ENCODE data around the gene P3H1.

GRCh38 chr1:42732126-42732680 lies 34.6 kb downstream of the P3H1 start:
- TF ChIP-seq CTCF (conservative IDR thresholded peaks at IDR 0.05; ENCODE audit: low read depth, low read length), result no peak
- no peak for TF ChIP-seq EZH2 (IDR thresholded peaks at IDR 0.05; ENCODE audit: borderline replicate concordance, low read depth, low read length, poor library complexity, severe bottlenecking)
